HG02678 (cell line): ENCODE results near the gene KCNAB2.
"Not testable (repeated sequence)": the region's sequence is repeated elsewhere in the genome, so short reads cannot be mapped to it uniquely, and the experiment has no call there.

ENCODE experiments used
- ATAC-seq: cut with Tn5 transposase; IDR thresholded peaks from one replicate; pipeline ENCODE4 v1.9.1; 2021; ENCODE audit warnings: mild to moderate bottlenecking, moderate library complexity; ENCODE audit not compliant: unreplicated experiment

Gene KCNAB2

DNA sequence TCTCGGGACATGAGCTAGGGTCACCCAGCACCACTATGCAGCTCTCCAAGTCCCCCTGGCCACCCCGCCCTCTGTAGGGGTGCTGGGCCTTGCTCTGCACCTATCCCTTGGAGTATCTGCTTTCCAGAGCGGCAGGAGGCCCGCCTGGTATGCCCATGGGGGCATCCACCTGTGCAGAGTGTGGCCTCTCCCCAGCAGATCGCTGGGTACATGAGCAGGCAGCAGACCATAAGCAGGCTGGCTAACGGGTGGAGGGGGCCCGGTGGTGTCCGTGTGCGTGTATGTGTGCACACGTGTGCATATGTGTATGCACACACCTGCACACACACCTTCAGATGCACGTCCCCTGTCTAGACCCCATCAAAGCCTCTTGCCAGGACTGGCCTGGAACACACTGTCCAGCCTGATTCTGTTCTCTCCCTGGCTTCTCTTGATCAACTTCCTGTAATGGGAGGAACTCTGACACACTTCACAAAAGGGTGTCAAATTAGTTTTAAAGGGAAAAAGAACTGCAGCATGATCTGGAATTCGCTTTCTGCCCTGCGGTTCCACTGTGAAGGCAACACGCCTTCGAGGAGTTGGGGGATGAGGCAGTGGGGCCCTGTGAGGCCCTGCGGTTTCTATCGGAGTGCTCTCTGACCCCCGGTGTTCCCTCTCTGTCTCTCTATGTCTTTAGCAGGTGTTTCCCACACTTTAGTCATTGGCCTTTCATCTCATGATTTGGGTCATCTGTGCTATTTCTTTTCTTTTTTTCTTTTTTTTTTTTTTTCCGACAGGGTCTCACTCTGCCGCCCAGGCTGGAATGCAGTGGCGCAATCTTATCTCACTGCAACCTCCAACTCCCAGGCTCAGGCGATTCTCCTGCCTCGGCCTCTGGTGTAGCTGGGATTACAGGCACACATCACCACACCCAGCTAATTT is 36.3 kb upstream of the KCNAB2 start:
- ATAC-seq = no peak

DNA sequence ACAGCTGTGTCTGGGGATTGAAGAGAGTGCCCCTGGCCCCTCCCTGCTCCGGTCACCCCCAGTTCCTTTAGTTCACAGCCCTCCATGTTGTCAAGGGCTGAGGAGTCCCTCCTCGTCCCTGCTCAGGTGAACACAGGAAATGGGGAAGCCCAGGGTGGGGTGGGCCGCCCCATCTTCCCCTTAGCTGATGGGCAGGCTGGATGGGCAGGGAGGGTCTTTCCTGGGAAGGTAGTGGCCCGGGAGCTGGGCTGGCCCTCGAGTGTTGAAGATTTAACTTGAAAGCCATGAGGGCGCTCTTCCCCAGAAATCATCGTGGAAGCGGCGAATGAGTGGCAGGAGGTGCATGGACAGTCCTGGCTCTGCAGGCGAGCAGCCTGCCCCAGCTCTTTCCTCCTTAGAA is 35.1 kb upstream of the KCNAB2 start:
- no peak for ATAC-seq

DNA sequence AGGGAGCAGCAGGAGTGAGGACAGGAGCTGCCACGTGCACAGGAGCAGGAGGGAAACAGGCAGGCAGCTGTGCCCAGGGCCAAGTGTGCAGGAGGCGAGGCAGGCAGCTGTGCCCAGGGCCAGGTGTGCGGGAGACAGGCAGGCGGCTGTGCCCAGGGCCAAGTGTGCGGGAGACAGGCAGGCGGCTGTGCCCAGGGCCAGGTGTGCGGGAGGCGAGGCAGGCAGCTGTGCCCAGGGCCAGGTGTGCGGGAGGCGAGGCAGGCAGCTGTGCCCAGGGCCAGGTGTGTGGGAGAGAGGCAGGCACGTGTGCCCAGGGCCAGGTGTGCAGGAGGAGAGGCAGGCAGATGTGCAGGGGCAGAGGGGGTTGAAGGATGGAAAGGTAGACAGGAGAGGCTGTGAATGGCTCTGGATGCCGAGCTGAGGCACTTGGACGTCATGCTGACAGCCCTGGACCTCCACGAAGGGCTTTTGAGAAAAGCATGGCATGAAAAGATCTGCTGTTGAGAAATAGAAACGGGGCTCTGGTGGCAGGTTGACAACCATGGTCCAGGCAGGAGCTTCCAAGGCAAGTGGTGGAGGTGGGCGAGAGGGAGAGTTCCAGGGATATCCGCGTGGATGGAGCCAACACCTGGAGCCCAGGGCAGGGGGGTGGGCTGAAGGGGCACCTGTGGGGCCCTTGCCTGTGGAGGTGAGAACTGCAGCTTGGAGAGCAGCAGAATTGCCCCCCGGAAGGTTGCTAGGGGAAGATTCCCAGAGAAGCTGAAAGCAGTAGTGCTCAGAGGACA is 34.3 kb upstream of the KCNAB2 start:
- no peak for ATAC-seq

DNA sequence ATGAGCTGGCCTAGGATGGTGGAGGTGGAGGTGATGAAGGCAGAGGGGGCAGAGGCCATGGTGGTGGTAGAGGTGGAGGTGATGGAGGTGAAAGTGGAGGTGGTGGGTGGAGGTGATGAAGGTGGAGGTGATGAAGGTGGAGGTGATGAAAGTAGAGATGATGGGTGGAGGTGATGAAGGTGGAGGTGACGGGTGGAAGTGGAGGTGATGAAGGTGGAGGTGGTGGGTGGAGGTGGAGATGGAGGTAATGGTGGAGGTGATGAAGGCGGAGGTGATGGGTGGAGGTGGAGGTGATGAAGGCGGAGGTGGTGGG is 33.8 kb upstream of the KCNAB2 start:
- no peak for ATAC-seq

DNA sequence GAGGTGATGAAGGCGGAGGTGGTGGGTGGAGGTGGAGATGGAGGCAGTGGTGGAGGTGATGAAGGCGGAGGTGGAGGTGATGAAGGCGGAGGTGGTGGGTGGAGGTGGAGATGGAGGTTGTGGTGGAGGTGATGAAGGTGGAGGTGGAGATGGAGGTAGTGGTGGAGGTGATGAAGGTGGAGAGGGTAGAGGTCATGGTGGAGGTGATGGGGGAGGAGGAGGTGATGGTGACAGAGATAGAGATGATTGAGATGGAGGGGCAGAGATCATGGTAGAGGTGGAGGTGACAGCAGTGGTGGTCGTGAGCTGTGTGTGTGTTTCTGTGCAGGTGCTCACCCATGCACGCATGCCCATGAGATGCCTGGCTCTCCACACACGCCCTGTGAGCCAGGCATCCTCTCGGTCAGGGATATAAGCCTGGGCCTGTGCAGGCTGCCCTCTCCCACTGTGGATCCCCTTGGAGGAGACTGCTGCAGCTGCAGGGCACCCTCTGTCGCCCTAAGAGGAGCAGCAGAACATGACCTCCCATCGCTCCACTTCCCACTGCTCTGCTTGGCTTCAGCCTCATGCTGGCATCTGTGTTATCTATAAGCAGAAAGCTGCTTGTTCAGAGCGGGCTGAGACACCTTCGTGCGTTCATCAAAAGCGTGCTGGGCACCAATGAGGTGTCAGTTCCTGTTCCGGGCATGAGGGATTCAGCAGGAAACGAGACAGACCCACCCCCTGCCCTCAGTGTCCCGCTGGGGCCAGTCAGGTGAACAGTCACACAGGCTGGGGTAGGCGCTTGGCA is 33.0 kb upstream of the KCNAB2 start:
- no peak for ATAC-seq

DNA sequence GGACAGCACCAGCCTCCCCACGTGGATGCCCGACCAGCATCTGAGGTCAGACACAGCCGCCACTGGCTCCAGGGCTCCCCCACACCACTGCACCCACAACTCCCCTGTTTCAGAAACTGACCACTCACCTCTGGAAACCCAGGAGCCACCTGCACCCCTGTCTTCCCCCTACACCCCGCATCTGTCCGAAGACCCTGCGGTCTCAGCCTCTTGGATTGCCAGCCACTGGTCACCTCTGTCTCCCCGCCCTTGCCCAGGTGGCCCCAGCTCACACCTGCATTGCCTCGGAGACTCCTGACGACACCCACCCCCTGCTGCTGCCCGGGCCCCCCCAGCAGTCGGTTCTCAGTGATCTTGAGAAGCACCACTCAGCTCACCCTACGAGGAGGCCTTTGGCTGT is 32.2 kb upstream of the KCNAB2 start:
- no peak for ATAC-seq

DNA sequence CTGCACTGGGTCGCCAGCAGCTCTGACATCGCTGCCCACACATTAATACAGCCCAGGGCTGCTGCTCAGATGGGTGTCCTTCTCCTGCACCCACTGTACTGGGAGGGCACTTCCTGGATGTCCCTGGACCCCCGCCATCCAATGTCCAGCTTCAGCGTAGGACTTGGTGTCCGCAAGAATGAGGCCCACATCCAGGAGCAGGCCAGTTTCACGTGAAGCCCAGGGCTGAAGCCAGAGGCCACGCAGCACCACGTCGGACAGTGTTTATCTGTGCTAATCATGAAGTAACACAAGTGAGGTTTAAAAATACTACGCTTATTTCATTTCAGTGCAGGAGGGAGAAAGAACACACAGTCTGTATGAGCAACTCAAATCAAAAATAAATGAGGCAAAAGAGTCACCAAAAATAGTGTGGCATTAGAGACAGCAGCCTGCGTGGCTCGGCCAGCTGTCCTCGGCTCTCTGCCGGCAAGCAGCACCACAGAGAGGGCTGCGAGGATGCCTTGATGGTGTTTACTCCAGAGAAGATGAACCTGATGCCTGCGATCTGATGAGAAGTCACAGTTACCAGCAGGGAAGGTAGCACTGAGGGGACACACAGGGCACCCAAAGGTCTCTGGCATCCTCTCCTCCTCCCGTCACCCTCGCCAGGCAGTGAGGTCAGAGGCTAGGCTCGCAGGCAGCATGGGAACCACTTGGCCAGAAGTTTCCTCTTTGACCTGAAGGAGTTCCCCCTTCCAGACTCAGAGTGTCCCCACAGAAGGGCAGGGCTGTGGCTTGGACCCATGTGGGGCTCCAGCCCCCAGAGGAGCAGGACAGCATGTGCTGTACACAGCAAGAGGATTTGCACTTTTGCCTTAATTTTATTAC is 31.3 kb upstream of the KCNAB2 start:
- no peak for ATAC-seq

DNA sequence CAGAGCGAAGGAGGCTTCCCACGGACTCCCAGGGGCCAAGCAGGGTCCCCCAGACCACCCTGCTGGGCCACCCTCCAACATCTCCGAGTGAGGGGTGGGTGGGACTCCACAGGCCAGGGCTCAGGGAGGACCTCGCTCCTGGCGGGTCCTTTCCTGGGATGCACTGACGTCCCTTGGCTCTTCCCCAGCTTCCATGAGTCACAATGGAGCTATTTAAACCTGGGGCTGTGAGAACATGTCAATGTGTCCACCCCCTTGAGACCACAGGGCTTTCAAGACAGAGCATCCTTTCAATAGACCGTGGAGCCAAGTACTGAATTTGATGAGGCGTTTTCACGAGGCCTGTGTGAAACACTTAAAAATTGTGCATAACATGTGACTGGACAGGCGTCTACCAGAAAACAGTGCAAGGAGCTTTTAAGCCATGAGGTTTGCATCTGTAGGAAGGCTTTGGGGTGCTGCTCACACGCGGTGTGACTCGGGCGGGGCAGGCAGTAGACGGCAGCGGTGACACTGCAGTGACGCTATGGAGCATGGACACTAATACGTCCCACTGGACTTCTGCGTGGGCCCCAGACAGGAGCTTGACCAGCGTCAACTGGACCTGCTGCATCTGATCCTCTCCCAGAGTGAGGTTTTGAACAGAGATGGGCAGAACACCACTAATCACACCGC is 29.4 kb upstream of the KCNAB2 start:
- no peak for ATAC-seq

DNA sequence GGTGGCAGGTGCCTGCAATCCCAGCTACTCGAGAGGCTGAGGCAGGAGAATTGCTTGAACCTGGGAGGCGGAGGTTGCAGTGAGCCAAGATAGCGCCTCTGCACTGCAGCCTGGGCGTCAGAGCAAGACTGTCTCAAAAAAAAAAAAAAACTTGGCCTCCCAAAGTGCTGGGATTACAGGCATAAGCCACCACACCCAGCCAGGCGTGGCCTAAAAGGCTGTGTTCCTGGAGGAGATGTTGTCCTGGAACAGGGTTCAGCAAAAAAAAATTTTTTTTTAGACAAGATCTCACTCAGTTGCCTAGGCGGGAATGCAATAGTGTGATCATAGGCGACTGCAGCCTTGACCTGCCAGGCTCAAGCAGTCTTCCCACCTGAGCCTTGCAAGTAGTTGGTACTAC is 28.0 kb upstream of the KCNAB2 start:
- not testable (repeated sequence) for ATAC-seq

DNA sequence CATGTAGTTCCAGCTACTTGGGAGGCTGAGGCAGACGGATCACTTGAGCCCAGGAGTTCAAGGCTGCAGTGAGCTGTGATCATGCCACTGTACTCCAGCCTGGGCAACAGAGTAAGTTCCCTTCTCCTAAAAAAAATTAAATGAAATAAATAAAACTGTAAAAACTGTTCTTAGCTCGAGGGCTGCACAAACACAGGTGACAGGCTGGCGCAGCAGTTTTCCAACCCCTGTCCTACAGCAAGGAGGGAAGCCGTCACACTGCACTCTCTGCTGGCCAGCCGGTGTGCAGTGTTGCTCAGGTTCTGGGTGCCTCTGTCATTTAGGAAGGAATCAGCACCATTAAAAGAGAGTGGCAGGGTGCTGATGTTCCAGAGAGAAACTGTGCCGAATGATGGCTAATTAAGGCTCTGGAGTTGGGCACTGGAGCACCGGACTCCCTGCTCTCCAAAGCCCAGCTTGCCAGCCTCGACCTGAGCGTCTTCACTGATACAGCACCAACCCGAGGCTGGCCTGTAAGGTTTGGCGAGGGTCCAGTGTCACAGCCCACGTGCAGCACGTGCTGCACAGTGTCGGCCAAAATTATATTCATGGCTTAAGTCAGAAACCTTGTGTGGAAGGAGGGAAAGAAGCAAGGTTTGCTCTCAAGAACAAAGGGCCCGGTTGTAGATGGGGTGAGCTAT is 26.4 kb upstream of the KCNAB2 start:
- ATAC-seq = no peak

DNA sequence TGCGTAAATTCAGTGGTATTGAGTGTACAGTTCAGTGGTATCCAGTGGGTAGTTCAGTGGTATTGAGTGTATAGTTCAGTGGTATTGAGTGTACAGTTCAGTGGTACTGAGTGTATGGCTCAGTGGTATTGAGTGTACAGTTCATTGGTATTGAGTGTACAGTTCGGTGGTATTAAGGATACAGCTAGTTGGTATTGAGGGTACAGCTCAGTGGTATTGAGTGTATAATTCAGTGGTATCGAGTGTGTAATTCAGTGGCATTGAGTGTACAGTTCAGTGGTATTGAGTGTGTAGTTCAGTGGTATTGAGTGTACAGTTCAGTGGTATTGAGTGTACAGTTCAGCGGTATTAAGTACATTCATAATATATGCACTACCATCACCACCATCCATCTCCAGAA is 23.5 kb upstream of the KCNAB2 start:
- ATAC-seq = no peak

DNA sequence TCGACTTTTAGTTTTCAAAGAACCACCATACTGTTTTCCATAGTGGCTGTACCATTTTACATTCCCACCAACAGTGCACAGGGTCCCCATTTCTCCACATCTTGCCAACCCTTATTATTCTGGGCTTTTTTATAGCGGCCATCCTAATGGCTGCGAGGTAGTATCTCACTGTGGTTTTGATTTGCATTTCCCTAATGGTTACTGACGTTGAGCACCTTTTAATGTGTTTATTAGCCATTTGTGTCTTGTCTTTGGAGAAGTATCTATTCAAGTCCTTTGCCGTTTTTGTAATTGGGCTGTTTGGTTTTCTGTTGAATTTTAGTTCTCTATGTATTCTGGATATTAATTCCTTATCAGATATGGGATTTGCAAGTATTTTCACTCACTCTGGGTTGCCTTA is 22.3 kb upstream of the KCNAB2 start:
- ATAC-seq = no peak

DNA sequence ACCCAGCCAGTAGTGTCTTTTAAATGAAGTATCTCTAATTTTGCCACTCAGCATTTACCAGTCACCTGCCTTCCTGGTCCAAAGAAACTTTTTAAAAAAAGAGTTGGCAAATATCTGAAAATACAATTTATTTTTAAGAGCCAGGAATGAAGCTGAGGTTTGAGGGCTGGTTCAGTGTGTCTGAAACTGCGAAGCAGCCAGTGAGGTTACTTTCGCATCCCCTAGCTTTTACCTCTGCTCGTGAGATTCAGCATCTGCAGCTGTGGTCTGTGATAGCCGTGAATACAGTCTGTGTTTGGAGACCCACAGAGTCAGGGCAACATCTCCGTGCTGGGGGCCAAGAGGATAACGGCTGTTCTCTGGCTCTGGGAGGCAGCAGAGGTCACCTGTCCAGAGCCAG is 21.3 kb upstream of the KCNAB2 start:
- peak; percentile 30 for ATAC-seq

DNA sequence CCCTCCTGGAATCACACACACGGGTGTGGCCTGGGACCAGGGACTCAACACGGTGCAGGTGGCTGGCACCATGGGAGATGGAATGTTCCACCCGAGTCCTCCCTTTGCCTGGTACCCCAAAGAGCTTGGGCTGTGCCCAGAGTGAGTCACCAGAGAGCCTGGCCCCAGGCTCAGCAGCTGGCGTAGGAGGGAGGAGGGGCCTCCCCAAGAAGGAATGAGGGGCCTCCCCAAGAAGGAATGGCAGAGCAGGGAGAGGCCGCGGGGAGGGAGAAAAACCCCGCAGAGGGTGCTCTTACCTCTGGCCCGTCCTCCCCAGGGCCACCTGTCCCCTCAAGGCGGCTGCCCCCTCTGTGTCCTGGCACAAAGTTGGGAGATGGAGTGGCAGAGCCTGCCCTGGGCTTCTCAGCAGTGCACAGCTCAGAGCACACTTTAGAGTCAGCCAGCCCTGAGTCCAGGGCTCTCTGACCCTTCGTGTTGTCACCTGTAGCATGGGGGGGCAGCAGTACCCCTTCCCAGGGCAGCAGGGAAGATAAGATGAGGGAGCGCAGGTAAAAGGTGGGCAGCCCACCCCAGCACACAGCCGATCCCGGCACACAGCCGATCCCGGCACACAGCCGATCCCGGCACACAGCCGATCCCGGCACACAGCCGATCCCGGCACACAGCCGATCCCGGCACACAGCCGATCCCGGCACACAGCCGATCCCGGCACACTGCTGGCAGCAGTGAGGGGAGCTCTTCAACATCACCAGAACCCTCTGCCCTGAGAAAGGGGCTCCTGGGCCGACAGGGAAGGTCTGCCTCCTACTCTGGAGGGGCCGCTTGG is 20.2 kb upstream of the KCNAB2 start:
- no peak for ATAC-seq

DNA sequence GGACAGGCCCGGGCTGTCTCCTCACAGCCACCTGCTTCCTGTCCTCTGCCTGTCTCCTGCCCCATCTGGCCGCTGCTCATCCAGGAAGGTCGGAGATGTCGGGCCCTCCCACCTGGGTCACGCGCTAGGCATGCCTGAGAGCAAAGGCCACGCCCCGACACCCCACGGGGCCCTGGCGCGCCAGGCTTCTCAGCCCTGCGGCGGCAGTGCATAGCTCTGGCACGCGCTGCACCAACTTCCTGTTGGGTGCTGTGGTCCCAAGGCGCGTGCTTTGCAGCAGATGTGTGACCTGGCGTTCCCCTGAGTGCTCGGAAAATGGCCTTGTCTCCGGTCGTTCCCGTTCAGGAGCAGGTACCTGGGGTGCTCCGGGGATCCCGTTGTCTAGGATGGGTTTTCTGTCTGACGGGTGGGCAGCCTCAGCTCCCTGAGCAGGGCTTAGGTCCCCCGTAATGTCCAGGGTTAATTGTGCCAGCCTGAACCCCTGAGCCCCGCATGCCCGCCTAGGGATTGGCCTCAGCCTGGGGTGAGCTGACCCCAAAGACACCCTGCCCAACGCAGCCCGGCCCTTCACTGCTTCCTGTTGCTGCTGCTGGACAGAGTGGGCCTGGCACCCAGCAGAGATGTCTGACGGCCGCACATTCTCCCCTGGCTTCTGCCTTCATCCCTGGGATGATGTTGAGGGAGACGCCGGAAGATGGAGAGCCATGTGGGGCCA is 19.4 kb upstream of the KCNAB2 start:
- peak; percentile 84 for ATAC-seq

DNA sequence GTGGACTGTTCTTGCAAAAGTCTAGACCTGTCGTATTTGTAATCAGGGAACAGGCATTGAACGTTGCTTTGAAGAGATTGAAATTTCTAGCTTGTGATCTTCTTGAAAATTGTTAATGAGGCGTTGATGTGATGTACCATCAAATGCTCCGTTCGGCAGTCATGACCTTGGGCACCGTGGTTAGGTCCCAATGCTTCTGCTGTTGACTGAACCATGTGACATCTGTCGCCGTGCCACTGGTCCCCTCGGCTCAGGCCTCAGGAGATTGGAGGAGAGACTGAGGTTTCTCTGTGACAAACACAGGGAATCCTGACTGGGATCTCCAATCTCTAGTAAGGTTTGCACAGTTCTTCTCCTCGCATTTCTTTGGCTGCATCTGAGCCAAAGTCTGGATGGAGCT is 18.1 kb upstream of the KCNAB2 start:
- ATAC-seq = no peak

DNA sequence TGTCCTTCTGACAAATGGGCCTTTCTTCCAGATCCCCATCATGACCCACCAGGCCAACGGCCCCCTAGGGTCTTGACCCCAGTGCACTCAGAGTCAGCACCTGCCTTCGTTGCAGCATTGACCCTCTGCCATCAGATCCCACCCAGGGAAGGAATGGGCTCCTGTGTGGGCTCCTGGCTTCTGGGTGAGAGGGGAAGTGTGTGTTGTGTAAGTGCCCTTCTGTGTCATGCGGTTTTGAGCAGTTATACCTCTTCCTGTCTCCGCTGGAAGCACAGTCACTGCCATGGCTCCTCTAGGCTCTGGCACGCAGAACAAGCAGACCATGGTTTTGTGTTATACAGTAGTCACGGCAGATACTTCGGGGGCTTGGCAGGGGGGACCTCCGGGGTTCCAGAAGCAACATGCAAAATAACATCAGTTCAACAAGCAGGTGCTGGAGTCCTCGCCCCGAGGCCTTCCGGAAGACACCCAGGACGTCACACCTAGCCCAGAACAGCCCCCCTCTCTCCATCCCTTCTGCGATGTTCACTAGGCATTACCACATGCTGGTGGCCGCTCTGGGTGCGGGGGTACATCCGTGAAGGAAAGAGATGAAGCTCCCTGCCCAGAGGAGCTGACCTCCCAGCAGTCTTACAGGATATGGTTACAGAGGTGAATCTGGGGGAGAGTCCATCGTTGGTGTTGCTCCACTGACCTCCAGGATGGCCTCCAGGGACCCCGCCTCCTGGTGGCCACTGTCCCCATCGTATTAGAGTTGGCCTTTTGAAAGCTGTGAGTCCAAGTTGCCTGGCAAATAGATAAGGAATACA is 17.4 kb upstream of the KCNAB2 start:
- peak; percentile 29 for ATAC-seq
